Neural cell (in vitro differentiated cells): ENCODE results near the gene KBTBD6. TPM values are rescaled to one million over a fixed set of nuclear protein-coding genes. Genes with fewer than 3 reads are reported as not detected.

ENCODE experiments used
- H2AFZ ChIP-seq: fragments of 200-600, 300-800 bp; sonication (generic), shearing (Covaris generic); 2 replicates; pipeline ENCODE4 v1.6.0; 2014; ENCODE audit warnings: low read depth, mild to moderate bottlenecking, antibody characterized with exemption, low read length, moderate library complexity
- H3F3A ChIP-seq: fragments of 200-600 bp; shearing (Covaris generic); 2 replicates; pipeline ENCODE4 v1.6.1; 2016; ENCODE audit warnings: mild to moderate bottlenecking, moderate library complexity, mixed read lengths, antibody characterized with exemption, low read length; ENCODE audit not compliant: insufficient read depth, poor library complexity, severe bottlenecking
- H3K27ac ChIP-seq: fragments of 200-600, 300-800 bp; sonication (generic), shearing (Covaris generic); 2 replicates; pipeline ENCODE4 v1.5.1; 2014; ENCODE audit warnings: mild to moderate bottlenecking, low read length, moderate library complexity
- H3K27me3 ChIP-seq: fragments of 300-800, 200-600 bp; sonication (generic), shearing (Covaris generic); 2 replicates; pipeline ENCODE4 v1.6.0; 2014; ENCODE audit warnings: mild to moderate bottlenecking, low read depth, low read length, moderate library complexity; ENCODE audit not compliant: insufficient read depth
- H3K36me3 ChIP-seq: fragments of 300-800, 200-600 bp; sonication (generic), shearing (Covaris generic); 2 replicates; pipeline ENCODE4 v1.5.1; 2014; ENCODE audit warnings: mild to moderate bottlenecking, antibody characterized with exemption, low read length, moderate library complexity; ENCODE audit not compliant: insufficient read depth
- H3K4me2 ChIP-seq: fragments of 300-800, 200-600 bp; sonication (generic), shearing (Covaris generic); 2 replicates; pipeline ENCODE4 v1.6.0; 2014; ENCODE audit warnings: mild to moderate bottlenecking, low read length
- H3K4me3 ChIP-seq: fragments of 300-800, 200-600 bp; sonication (generic), shearing (Covaris generic); 2 replicates; pipeline ENCODE4 v1.5.1; 2014; ENCODE audit warnings: mild to moderate bottlenecking, low read length, moderate library complexity
- H3K79me2 ChIP-seq: fragments of 200-600 bp; shearing (Covaris generic); replicated peaks from 2 replicates; pipeline ENCODE4 v1.6.0; 2014; ENCODE audit warnings: mild to moderate bottlenecking, low read length, moderate library complexity; ENCODE audit not compliant: insufficient read depth
- H3K9ac ChIP-seq: fragments of 300-800, 200-600 bp; sonication (generic), shearing (Covaris generic); 2 replicates; pipeline ENCODE4 v1.6.1; 2016; ENCODE audit warnings: mild to moderate bottlenecking, low read length, mixed read lengths
- H3K9me2 ChIP-seq: fragments of 200-600 bp; shearing (Covaris generic); 2 replicates; pipeline ENCODE4 v1.6.1; 2016; ENCODE audit warnings: mild to moderate bottlenecking, low read length, mixed read lengths; ENCODE audit not compliant: insufficient read depth
- H3K9me3 ChIP-seq: fragments of 200-600, 300-800 bp; sonication (generic), shearing (Covaris generic); 2 replicates; pipeline ENCODE4 v1.6.1; 2016; ENCODE audit warnings: mild to moderate bottlenecking, mixed run types, low read length, moderate library complexity, mixed read lengths
- H4K20me1 ChIP-seq: fragments of 200-600 bp; shearing (Covaris generic); 2 replicates; pipeline ENCODE4 v1.6.1; 2016; ENCODE audit warnings: mild to moderate bottlenecking, mixed run types; ENCODE audit not compliant: insufficient read depth
- EP300 ChIP-seq: fragments of 450-650 bp; conservative IDR thresholded peaks from 2 replicates; pipeline ENCODE4 v1.6.1; 2014; ENCODE audit warnings: antibody characterized with exemption, mild to moderate bottlenecking, moderate library complexity; ENCODE audit not compliant: poor library complexity, severe bottlenecking
- EZH2 ChIP-seq: fragments of 200-600, 300-800 bp; shearing (Covaris generic), sonication (generic); IDR thresholded peaks from 2 replicates; pipeline ENCODE4 v1.6.1; 2014; ENCODE audit warnings: antibody characterized with exemption, low read length, borderline replicate concordance, mild to moderate bottlenecking; ENCODE audit not compliant: insufficient read depth, poor library complexity, severe bottlenecking
- MXI1 ChIP-seq: fragments of 450-650 bp; conservative IDR thresholded peaks from 2 replicates; pipeline ENCODE4 v1.6.1; 2014; ENCODE audit warnings: antibody characterized with exemption, mild to moderate bottlenecking; ENCODE audit not compliant: poor library complexity, severe bottlenecking
- POLR2AphosphoS5 ChIP-seq: IDR thresholded peaks from 2 replicates; pipeline ENCODE4 v1.6.1; 2012
- RAD21 ChIP-seq: fragments of 450-650 bp; conservative IDR thresholded peaks from 2 replicates; pipeline ENCODE4 v1.6.1; 2014; ENCODE audit warnings: antibody characterized with exemption, mild to moderate bottlenecking, moderate library complexity
- SMC3 ChIP-seq: fragments of 450-650 bp; conservative IDR thresholded peaks from 2 replicates; pipeline ENCODE4 v1.6.1; 2014; ENCODE audit warnings: antibody characterized with exemption, mild to moderate bottlenecking, moderate library complexity; ENCODE audit not compliant: poor library complexity
- TAF1 ChIP-seq: IDR thresholded peaks from 2 replicates; pipeline ENCODE4 v1.6.1; 2012; ENCODE audit warnings: low read depth
- polyA plus RNA-seq: library from polyadenylated mRNA; depleted of rRNA; stranded (reverse); fragments of >200 nt; gene quantifications from 2 replicates; pipeline ENCODE4 v1.2.3, GENCODE V29; 2014
- TF ChIP-seq, protein P1 (sequence below): IDR thresholded peaks from 2 replicates; pipeline ENCODE4 v1.6.1; 2012; ENCODE audit warnings: borderline replicate concordance
- TF ChIP-seq, protein P2 (sequence below): fragments of 450-650 bp; IDR thresholded peaks from 2 replicates; pipeline ENCODE4 v1.5.1; 2014; ENCODE audit warnings: antibody characterized with exemption, mild to moderate bottlenecking, moderate library complexity; ENCODE audit not compliant: poor library complexity, severe bottlenecking

Gene KBTBD6
- polyA plus RNA-seq, 1 donor from 2014 or later, result 31.8 TPM

DNA sequence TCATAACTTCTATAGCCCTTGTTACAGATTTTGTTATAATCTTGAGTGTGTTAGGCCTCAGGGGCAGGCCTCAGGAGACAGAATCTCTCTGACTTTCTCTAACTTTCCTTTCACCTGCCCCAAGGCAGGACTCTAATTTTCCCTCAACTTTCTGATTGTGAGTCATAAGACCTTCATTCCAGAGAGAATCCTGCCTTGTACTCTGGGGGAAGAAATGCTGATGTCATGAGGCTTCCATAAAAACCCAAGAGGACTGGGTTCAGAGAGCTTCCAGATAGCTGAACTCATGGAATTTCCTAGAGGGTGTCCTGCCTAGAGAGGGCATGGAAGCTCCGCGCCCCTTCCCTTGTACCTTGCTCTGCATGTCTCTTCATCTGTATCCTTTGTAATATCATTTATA, 5.3 kb upstream of the KBTBD6 start:
- Histone ChIP-seq H3K27me3 (no peaks in the 10 kb centered on the region), H3K9me2 (no peaks in the 10 kb centered on the region), H3F3A (no peaks in the 10 kb centered on the region), H2AFZ (no peak overlapping the region), H3K79me2 (peaks cover 3% of the 10 kb centered on the region), H3K9me3 (no peaks in the 10 kb centered on the region), H3K9ac (no peak overlapping the region), H3K36me3 (no peaks in the 10 kb centered on the region), H4K20me1 (no peaks in the 10 kb centered on the region), H3K4me2 (no peak overlapping the region), H3K4me3 (no peak overlapping the region), H3K27ac (no peak overlapping the region)
- TF ChIP-seq, protein P1, sequence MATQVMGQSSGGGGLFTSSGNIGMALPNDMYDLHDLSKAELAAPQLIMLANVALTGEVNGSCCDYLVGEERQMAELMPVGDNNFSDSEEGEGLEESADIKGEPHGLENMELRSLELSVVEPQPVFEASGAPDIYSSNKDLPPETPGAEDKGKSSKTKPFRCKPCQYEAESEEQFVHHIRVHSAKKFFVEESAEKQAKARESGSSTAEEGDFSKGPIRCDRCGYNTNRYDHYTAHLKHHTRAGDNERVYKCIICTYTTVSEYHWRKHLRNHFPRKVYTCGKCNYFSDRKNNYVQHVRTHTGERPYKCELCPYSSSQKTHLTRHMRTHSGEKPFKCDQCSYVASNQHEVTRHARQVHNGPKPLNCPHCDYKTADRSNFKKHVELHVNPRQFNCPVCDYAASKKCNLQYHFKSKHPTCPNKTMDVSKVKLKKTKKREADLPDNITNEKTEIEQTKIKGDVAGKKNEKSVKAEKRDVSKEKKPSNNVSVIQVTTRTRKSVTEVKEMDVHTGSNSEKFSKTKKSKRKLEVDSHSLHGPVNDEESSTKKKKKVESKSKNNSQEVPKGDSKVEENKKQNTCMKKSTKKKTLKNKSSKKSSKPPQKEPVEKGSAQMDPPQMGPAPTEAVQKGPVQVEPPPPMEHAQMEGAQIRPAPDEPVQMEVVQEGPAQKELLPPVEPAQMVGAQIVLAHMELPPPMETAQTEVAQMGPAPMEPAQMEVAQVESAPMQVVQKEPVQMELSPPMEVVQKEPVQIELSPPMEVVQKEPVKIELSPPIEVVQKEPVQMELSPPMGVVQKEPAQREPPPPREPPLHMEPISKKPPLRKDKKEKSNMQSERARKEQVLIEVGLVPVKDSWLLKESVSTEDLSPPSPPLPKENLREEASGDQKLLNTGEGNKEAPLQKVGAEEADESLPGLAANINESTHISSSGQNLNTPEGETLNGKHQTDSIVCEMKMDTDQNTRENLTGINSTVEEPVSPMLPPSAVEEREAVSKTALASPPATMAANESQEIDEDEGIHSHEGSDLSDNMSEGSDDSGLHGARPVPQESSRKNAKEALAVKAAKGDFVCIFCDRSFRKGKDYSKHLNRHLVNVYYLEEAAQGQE, result no peak
- TF ChIP-seq RAD21 (no peak), SMC3 (no peak), EZH2 (no peak), TAF1 (no peak)

DNA sequence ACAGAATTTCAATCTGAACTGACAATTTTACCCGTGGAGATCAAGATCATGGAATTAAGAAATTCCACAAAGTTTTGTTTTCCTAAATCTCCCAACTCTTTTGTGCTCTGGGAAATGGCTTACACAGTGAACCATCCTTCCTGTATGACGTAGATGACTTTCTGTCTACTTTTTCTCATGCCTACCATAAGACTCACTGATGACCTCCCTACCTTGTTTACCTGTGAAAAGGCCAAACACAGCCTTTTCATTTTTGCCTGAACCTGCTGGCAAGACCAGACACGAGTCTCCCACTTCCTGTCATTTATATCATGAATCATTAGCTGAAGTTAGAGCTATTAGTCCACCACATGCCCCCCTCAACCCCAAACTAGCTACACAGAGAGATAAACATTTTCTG, 4.6 kb upstream of the KBTBD6 start:
- Histone ChIP-seq H3K9me2 (no peaks in the 10 kb centered on the region), H4K20me1 (no peaks in the 10 kb centered on the region), H3K9me3 (no peaks in the 10 kb centered on the region), H3K9ac (no peak overlapping the region), H3F3A (no peaks in the 10 kb centered on the region), H3K36me3 (no peaks in the 10 kb centered on the region), H2AFZ (no peak overlapping the region), H3K79me2 (peaks cover 3% of the 10 kb centered on the region), H3K4me2 (no peak overlapping the region), H3K27me3 (no peaks in the 10 kb centered on the region), H3K4me3 (no peak overlapping the region), H3K27ac (no peak overlapping the region)
- TF ChIP-seq RAD21, result no peak

DNA sequence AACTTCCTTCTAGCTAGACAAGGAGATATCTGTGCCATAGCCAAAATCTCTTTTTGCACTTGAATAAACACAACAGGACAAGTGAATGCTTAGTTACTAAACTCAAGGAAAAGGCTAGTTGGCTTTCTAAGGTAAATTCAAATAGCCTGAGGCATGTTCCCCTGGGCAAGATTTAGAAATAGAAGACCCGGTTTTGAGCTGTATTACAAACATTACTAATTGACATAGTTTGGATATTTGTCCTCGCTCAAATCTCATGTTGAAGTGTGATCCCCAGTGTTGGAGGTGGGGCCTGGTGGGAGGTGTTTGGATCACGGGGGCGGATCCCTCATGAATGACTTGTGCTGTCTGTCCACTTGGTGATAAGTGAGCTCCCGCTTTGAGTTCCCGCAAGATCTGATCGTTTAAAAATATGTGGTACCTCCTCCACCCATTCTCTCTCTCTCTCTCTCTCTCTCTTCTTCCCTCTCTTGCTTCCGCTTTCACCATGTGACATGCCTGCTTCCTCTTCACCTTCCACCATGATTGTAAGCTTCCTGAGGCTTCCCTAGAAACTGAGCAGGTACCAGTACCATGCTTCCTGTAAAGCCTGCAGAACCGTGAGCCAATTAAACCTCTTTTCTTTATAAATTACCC, 3.9 kb upstream of the KBTBD6 start:
- H3K27me3 ChIP-seq, result no peaks in the 10 kb centered on the region
- no peak overlapping the region for H2AFZ ChIP-seq

More for the DNA sequence above, 3.9 kb upstream of the KBTBD6 start:
- Histone ChIP-seq H3K27ac (no peak overlapping the region), H3K4me2 (no peak overlapping the region), H3K36me3 (no peaks in the 10 kb centered on the region), H4K20me1 (no peaks in the 10 kb centered on the region), H3F3A (no peaks in the 10 kb centered on the region), H3K79me2 (peaks cover 3% of the 10 kb centered on the region), H3K9ac (no peak overlapping the region), H3K9me2 (no peaks in the 10 kb centered on the region), H3K4me3 (no peak overlapping the region), H3K9me3 (no peaks in the 10 kb centered on the region)
- TF ChIP-seq POLR2AphosphoS5 (no peak), EZH2 (no peak), MXI1 (no peak), TAF1 (no peak), RAD21 (no peak), SMC3 (no peak), EP300 (no peak)
- TF ChIP-seq, protein P2, sequence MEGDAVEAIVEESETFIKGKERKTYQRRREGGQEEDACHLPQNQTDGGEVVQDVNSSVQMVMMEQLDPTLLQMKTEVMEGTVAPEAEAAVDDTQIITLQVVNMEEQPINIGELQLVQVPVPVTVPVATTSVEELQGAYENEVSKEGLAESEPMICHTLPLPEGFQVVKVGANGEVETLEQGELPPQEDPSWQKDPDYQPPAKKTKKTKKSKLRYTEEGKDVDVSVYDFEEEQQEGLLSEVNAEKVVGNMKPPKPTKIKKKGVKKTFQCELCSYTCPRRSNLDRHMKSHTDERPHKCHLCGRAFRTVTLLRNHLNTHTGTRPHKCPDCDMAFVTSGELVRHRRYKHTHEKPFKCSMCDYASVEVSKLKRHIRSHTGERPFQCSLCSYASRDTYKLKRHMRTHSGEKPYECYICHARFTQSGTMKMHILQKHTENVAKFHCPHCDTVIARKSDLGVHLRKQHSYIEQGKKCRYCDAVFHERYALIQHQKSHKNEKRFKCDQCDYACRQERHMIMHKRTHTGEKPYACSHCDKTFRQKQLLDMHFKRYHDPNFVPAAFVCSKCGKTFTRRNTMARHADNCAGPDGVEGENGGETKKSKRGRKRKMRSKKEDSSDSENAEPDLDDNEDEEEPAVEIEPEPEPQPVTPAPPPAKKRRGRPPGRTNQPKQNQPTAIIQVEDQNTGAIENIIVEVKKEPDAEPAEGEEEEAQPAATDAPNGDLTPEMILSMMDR, result no peak
- TF ChIP-seq, protein P1, result no peak
